SU-DHL-6 (cell line): ENCODE results near the gene OGFOD2.

ENCODE experiments used
- H2AFZ ChIP-seq: fragments of 200-600 bp; sonication (generic); 2 replicates; pipeline ENCODE4 v1.6.1; 2014; ENCODE audit warnings: low read depth, mild to moderate bottlenecking, moderate library complexity, mixed read lengths, antibody characterized with exemption, low read length; ENCODE audit not compliant: severe bottlenecking
- H3F3A ChIP-seq: fragments of 200-600 bp; shearing (Covaris generic); 2 replicates; pipeline ENCODE4 v1.6.0; 2016; ENCODE audit warnings: antibody characterized with exemption, mild to moderate bottlenecking; ENCODE audit not compliant: insufficient read depth
- H3K27ac ChIP-seq: fragments of 200-600 bp; sonication (generic); 2 replicates; pipeline ENCODE4 v1.5.1; 2016; ENCODE audit warnings: low read depth, mild to moderate bottlenecking, low read length, moderate library complexity, mixed read lengths
- H3K27me3 ChIP-seq: fragments of 200-600 bp; sonication (generic), shearing (Covaris generic); 2 replicates; pipeline ENCODE4 v1.6.0; 2014; ENCODE audit warnings: mild to moderate bottlenecking, low read length
- H3K36me3 ChIP-seq: fragments of 200-600 bp; sonication (generic); 2 replicates; pipeline ENCODE4 v1.6.1; 2014; ENCODE audit warnings: mild to moderate bottlenecking, low read length, mixed read lengths
- H3K4me2 ChIP-seq: fragments of 300-600, 200-600 bp; shearing (Covaris generic), sonication (generic); 2 replicates; pipeline ENCODE4 v1.6.0; 2014; ENCODE audit warnings: low read length, low read depth, mild to moderate bottlenecking; ENCODE audit not compliant: poor library complexity, severe bottlenecking
- H3K4me3 ChIP-seq: fragments of 200-600 bp; sonication (generic); 2 replicates; pipeline ENCODE4 v1.5.1; 2014; ENCODE audit warnings: antibody characterized with exemption, low read length, mild to moderate bottlenecking, mixed read lengths; ENCODE audit not compliant: insufficient read depth, poor library complexity, severe bottlenecking
- H3K79me2 ChIP-seq: fragments of 200-600 bp; sonication (generic); 2 replicates; pipeline ENCODE4 v1.6.1; 2014; ENCODE audit warnings: mild to moderate bottlenecking, low read length, moderate library complexity; ENCODE audit not compliant: insufficient read depth
- H3K9ac ChIP-seq: fragments of 200-600 bp; sonication (generic); 2 replicates; pipeline ENCODE4 v1.7.0; 2014; ENCODE audit warnings: mild to moderate bottlenecking, low read length
- H3K9me2 ChIP-seq: fragments of 200-600 bp; sonication (generic); replicated peaks from 2 replicates; pipeline ENCODE4 v1.6.1; 2014; ENCODE audit warnings: low read length; ENCODE audit not compliant: insufficient read depth
- H3K9me3 ChIP-seq: fragments of 200-600 bp; sonication (generic); 2 replicates; pipeline ENCODE4 v1.6.1; 2014; ENCODE audit warnings: low read length, mixed read lengths; ENCODE audit not compliant: insufficient read depth
- H4K20me1 ChIP-seq: fragments of 200-600 bp; sonication (generic); 2 replicates; pipeline ENCODE4 v1.6.1; 2014; ENCODE audit warnings: low read depth, mild to moderate bottlenecking, antibody characterized with exemption, low read length, moderate library complexity, mixed read lengths
- EZH2phosphoT487 ChIP-seq: fragments of 200-600 bp; sonication (generic), shearing (Covaris generic); conservative IDR thresholded peaks from 2 replicates; pipeline ENCODE4 v1.6.1; 2018; ENCODE audit warnings: mild to moderate bottlenecking, antibody characterized with exemption, low read length, moderate library complexity, mixed read lengths
- TF ChIP-seq, protein P1 (sequence below): fragments of 200-600 bp; sonication (generic); IDR thresholded peaks from one replicate; pipeline ENCODE4 v1.5.1; 2017; ENCODE audit warnings: antibody characterized with exemption, mild to moderate bottlenecking, low read length, moderate library complexity; ENCODE audit not compliant: insufficient read depth, poor library complexity, severe bottlenecking

OGFOD2 gene

GRCh38 chr12:122977655-122978392 is 2.8 kb downstream of the OGFOD2 start:
- Histone ChIP-seq H3K27me3 (no peaks in the 10 kb centered on the region), H3K27ac (no peak overlapping the region), H3K9me2 (no peaks in the 10 kb centered on the region), H3K9ac (no peak overlapping the region), H3K4me3 (no peak overlapping the region), H2AFZ (no peak overlapping the region), H3K9me3 (no peaks in the 10 kb centered on the region), H3K79me2 (peaks cover 15% of the 10 kb centered on the region; the same call in 1 of the 2 replicates), H3K4me2 (no peak overlapping the region), H3K36me3 (no peaks in the 10 kb centered on the region), H3F3A (no peaks in the 10 kb centered on the region), H4K20me1 (no peaks in the 10 kb centered on the region)
- no peak for TF ChIP-seq EZH2phosphoT487
- TF ChIP-seq, protein P1, sequence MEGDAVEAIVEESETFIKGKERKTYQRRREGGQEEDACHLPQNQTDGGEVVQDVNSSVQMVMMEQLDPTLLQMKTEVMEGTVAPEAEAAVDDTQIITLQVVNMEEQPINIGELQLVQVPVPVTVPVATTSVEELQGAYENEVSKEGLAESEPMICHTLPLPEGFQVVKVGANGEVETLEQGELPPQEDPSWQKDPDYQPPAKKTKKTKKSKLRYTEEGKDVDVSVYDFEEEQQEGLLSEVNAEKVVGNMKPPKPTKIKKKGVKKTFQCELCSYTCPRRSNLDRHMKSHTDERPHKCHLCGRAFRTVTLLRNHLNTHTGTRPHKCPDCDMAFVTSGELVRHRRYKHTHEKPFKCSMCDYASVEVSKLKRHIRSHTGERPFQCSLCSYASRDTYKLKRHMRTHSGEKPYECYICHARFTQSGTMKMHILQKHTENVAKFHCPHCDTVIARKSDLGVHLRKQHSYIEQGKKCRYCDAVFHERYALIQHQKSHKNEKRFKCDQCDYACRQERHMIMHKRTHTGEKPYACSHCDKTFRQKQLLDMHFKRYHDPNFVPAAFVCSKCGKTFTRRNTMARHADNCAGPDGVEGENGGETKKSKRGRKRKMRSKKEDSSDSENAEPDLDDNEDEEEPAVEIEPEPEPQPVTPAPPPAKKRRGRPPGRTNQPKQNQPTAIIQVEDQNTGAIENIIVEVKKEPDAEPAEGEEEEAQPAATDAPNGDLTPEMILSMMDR = no peak

DNA sequence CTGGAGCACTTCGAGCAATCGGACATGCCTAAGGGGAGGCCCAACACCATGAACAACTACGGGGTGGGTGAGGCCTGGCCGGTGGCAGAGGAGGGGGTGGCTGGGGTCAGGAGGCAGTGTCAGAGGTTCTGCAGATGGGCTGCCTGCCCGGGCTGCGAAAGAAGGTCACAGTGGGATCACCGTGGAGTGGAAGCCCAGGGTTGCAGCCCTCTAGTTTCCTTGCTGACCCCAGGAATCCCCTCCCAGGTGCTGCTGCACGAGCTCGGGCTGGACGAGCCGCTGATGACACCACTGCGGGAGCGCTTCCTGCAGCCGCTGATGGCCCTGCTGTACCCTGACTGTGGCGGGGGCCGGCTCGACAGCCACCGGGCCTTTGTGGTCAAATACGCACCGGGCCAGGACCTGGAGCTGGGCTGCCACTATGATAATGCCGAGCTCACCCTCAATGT is 3.5 kb downstream of the OGFOD2 start:
- Histone ChIP-seq H3K9ac (no peak overlapping the region), H4K20me1 (no peaks in the 10 kb centered on the region), H3K27me3 (no peaks in the 10 kb centered on the region), H3F3A (no peaks in the 10 kb centered on the region), H3K4me3 (no peak overlapping the region), H3K79me2 (peaks cover 15% of the 10 kb centered on the region; the same call in 1 of the 2 replicates), H3K27ac (no peak overlapping the region), H2AFZ (no peak overlapping the region), H3K36me3 (no peaks in the 10 kb centered on the region), H3K4me2 (no peak overlapping the region), H3K9me3 (no peaks in the 10 kb centered on the region), H3K9me2 (no peaks in the 10 kb centered on the region)
- TF ChIP-seq, protein P1 = no peak
- no peak for TF ChIP-seq EZH2phosphoT487

DNA sequence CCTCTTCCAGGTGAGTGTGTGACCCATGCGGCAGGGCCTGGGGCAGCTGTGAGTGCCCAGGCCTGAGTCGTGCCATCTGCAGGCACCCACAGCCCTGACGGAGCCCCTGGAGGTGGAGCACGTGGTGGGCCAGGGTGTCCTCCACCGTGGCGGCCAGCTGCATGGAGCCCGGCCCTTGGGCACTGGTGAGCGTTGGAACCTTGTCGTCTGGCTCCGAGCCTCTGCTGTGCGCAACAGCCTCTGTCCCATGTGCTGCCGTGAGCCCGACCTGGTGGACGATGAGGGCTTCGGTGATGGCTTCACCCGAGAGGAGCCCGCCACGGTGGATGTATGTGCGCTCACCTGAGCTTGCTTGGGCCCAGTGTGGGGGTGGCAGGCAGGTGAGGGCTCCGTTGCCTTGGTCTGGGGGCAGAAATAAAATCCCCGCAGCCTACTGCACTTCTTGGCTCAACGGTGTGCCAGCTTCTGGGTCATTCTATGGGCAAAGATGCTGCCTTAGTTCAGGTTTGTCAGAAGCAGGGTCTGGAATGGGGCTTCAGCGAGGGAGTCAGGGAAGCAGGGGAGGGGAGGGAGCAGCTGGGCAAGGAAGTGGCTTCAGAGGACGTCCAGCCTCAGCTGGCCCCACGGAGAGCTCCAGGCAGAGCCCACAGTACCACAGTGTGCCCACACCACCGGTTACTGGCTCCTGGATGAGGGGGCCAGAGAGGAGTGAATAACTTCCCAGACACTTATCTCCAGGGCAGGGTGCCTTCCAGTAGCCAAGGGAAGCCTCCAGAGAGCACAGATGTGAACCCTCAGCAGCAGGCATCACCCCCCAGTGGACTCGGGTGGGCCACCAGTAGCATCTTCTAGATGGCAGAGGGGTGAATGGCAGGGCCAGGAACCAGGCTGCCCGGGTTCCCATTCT is 4.2 kb downstream of the OGFOD2 start:
- H3K36me3 ChIP-seq = no peaks in the 10 kb centered on the region
- no peak for TF ChIP-seq EZH2phosphoT487
- TF ChIP-seq, protein P1 = no peak
- H3K4me2 ChIP-seq = peak overlapping the region; percentile 75
- H3K9me3 ChIP-seq = no peaks in the 10 kb centered on the region
- peak overlapping the region; percentile 96 for H3K9ac ChIP-seq
- H3K27me3 ChIP-seq = no peaks in the 10 kb centered on the region
- H3K4me3 ChIP-seq = peak overlapping the region; percentile 94
- peaks cover 15% of the 10 kb centered on the region; the same call in 1 of the 2 replicates for H3K79me2 ChIP-seq
- H2AFZ ChIP-seq = peak overlapping the region; percentile 61
- H4K20me1 ChIP-seq = no peaks in the 10 kb centered on the region
- no peaks in the 10 kb centered on the region for H3K9me2 ChIP-seq
- H3K27ac ChIP-seq = no peak overlapping the region
- peaks cover 6% of the 10 kb centered on the region; the same call in 1 of the 2 replicates for H3F3A ChIP-seq
